SK-N-SH (cell line): ENCODE results near the gene TMEM30A. TPM values are rescaled to one million over a fixed set of nuclear protein-coding genes. Genes with fewer than 3 reads are reported as not detected.

Experiments
- CTCF ChIA-PET: fragments of 300-600, 350-600 bp; formaldehyde crosslinking; extraction: SDS; loops from one replicate; lab custom pipeline; 2021; lab: Yijun Ruan, JAX
- POLR2A ChIA-PET: fragments of 350-600 bp; sonication (Branson Sonifier 250); formaldehyde crosslinking; extraction: SDS; loops from one replicate; lab custom pipeline; 2020; ENCODE audit warnings: antibody characterized with exemption, inconsistent platforms; lab: Yijun Ruan, JAX
- DNase-seq: peaks from one replicate; pipeline ENCODE4 v3.0.0; 2012
- H2AFZ ChIP-seq: fragments of 200-600 bp; sonication (generic); 2 replicates; pipeline ENCODE4 v1.8.1; 2016; ENCODE audit warnings: antibody characterized with exemption, mild to moderate bottlenecking, low read depth
- H3F3A ChIP-seq: fragments of 200-600 bp; sonication (generic); replicated peaks from 2 replicates; pipeline ENCODE3; 2016; ENCODE audit warnings: antibody characterized with exemption, mild to moderate bottlenecking; ENCODE audit not compliant: insufficient read depth
- H3K27ac ChIP-seq, 2 experiments: fragments of 200-500 bp in 1 of 2; fragments of 200-600 bp in 1 of 2; sonication (Bioruptor generic) in 1 of 2; sonication (generic), shearing (Covaris generic) in 1 of 2; 2 replicates each; pipeline versions ENCODE4 v1.5.1 to v1.6.1; 2014 to 2016; ENCODE audit warnings: low read depth in 2 of 2, inconsistent platforms in 1 of 2, low read length in 1 of 2, mild to moderate bottlenecking in 1 of 2, mixed read lengths in 1 of 2
- H3K27me3 ChIP-seq: fragments of 200-600 bp; sonication (generic), shearing (Covaris generic); 2 replicates; pipeline ENCODE4 v1.6.1; 2016; ENCODE audit warnings: mixed run types; ENCODE audit not compliant: insufficient read depth
- H3K36me3 ChIP-seq, 2 experiments: fragments of 200-500 bp in 1 of 2; fragments of 200-600 bp in 1 of 2; sonication (Bioruptor generic) in 1 of 2; sonication (generic) in 1 of 2; replicated peaks in 1 of 2; 2 replicates each; pipeline versions ENCODE3 to v1.5.1; 2014 to 2016; ENCODE audit warnings: low read length in 1 of 2, mild to moderate bottlenecking in 1 of 2; ENCODE audit not compliant: insufficient read depth in 2 of 2, control insufficient read depth in 1 of 2
- H3K4me1 ChIP-seq, 2 experiments: fragments of 200-500 bp in 1 of 2; fragments of 200-600 bp in 1 of 2; sonication (Bioruptor generic) in 1 of 2; sonication (generic), shearing (Covaris generic) in 1 of 2; 2 replicates each; pipeline versions ENCODE4 v1.5.1 to v1.6.1; 2014 to 2016; ENCODE audit warnings: low read depth in 1 of 2, low read length in 1 of 2, mixed run types in 1 of 2; ENCODE audit not compliant: insufficient read depth in 2 of 2, control insufficient read depth in 1 of 2
- H3K4me2 ChIP-seq: fragments of 200-600 bp; sonication (generic), shearing (Covaris generic); 2 replicates; pipeline ENCODE4 v1.6.1; 2017; ENCODE audit warnings: mixed run types
- H3K4me3 ChIP-seq, 2 experiments: fragments of 200-500 bp in 1 of 2; fragments of 200-600 bp in 1 of 2; sonication (Bioruptor generic) in 1 of 2; sonication (generic), shearing (Covaris generic) in 1 of 2; 2 replicates each; pipeline versions ENCODE4 v1.5.1 to v1.8.1; 2014 to 2016; ENCODE audit warnings: low read depth in 2 of 2, inconsistent platforms in 1 of 2, low read length in 1 of 2, mild to moderate bottlenecking in 1 of 2, mixed read lengths in 1 of 2, moderate library complexity in 1 of 2
- H3K79me2 ChIP-seq: fragments of 200-600 bp; sonication (generic); 2 replicates; pipeline ENCODE4 v1.8.1; 2017; ENCODE audit warnings: mild to moderate bottlenecking; ENCODE audit not compliant: insufficient read depth
- H3K9ac ChIP-seq: fragments of 200-600 bp; sonication (generic); 2 replicates; pipeline ENCODE4 v1.6.1; 2017; ENCODE audit warnings: mixed run types
- H3K9me2 ChIP-seq: fragments of 200-600 bp; sonication (generic); 2 replicates; pipeline ENCODE4 v1.6.1; 2017; ENCODE audit warnings: mixed run types
- H3K9me3 ChIP-seq: fragments of 200-600 bp; sonication (generic); 2 replicates; pipeline ENCODE4 v1.6.1; 2017; ENCODE audit warnings: mixed run types, mild to moderate bottlenecking, moderate library complexity
- H4K20me1 ChIP-seq: fragments of 200-600 bp; sonication (generic); 2 replicates; pipeline ENCODE4 v1.6.1; 2017; ENCODE audit warnings: mild to moderate bottlenecking, mixed run types; ENCODE audit not compliant: insufficient read depth
- ELF1 ChIP-seq: IDR thresholded peaks from 2 replicates; pipeline ENCODE4 v1.4.0; 2012
- EP300 ChIP-seq, 2 experiments: IDR thresholded peaks; 2 replicates each; pipeline versions ENCODE4 v1.4.0 to v1.6.1; 2012; ENCODE audit warnings: borderline replicate concordance in 1 of 2, low read depth in 1 of 2, low read length in 1 of 2
- FOSL2 ChIP-seq: IDR thresholded peaks from 2 replicates; pipeline ENCODE4 v1.4.0; 2012; ENCODE audit warnings: low read depth, mild to moderate bottlenecking, moderate library complexity, borderline replicate concordance
- FOXM1 ChIP-seq: IDR thresholded peaks from 2 replicates; pipeline ENCODE4 v1.4.0; 2012; ENCODE audit warnings: low read depth, mild to moderate bottlenecking
- GABPA ChIP-seq: IDR thresholded peaks from 2 replicates; pipeline ENCODE4 v1.4.0; 2012; ENCODE audit warnings: low read depth, mild to moderate bottlenecking
- GATA2 ChIP-seq: sonication (generic); formaldehyde crosslinking; IDR thresholded peaks from 2 replicates; pipeline ENCODE4 v1.5.0; 2020; ENCODE audit warnings: mild to moderate bottlenecking, missing genetic modification reagents
- JUND ChIP-seq: IDR thresholded peaks from 2 replicates; pipeline ENCODE4 v1.4.0; 2012
- NFIC ChIP-seq: IDR thresholded peaks from 2 replicates; pipeline ENCODE4 v1.4.0; 2012; ENCODE audit warnings: borderline replicate concordance
- POLR2AphosphoS5 ChIP-seq: IDR thresholded peaks from 2 replicates; pipeline ENCODE4 v1.6.1; 2012; ENCODE audit warnings: low read depth, low read length
- RCOR1 ChIP-seq: fragments of 150-350 bp; IDR thresholded peaks from 2 replicates; pipeline ENCODE4 v1.6.1; 2017; ENCODE audit warnings: antibody characterized with exemption, low read length
- SMC3 ChIP-seq: IDR thresholded peaks from 2 replicates; pipeline ENCODE4 v1.6.1; 2012; ENCODE audit warnings: low read depth, low read length, improper control_type of control experiment
- TCF12 ChIP-seq: IDR thresholded peaks from 2 replicates; pipeline ENCODE4 v1.4.0; 2012
- TEAD4 ChIP-seq: IDR thresholded peaks from 2 replicates; pipeline ENCODE4 v1.4.0; 2012; ENCODE audit warnings: mild to moderate bottlenecking, borderline replicate concordance; ENCODE audit not compliant: insufficient read depth
- YY1 ChIP-seq: IDR thresholded peaks from 2 replicates; pipeline ENCODE4 v1.4.0; 2012; ENCODE audit warnings: low read depth, mild to moderate bottlenecking
- polyA plus RNA-seq, 3 experiments: library from polyadenylated mRNA; depleted of rRNA; stranded (reverse); fragments of >200 nt; gene quantifications; 2 replicates each; pipeline ENCODE4 v1.2.3, GENCODE V29; 2012
- TF ChIP-seq, protein P1 (sequence below): IDR thresholded peaks from 2 replicates; pipeline ENCODE4 v1.6.1; 2012; ENCODE audit warnings: mild to moderate bottlenecking, low read depth, low read length, moderate library complexity
- TF ChIP-seq, protein P2 (sequence below): fragments of 200-600 bp; sonication (generic); IDR thresholded peaks from 2 replicates; pipeline ENCODE4 v1.6.1; 2017; ENCODE audit warnings: antibody characterized with exemption, mild to moderate bottlenecking, moderate library complexity
- TF ChIP-seq, protein P3 (sequence below): fragments of 150-350 bp; IDR thresholded peaks from 2 replicates; pipeline ENCODE4 v1.6.1; 2016; ENCODE audit warnings: mild to moderate bottlenecking, low read depth, low read length
- TF ChIP-seq, protein P4 (sequence below): fragments of 150-350 bp; IDR thresholded peaks from 2 replicates; pipeline ENCODE4 v1.6.1; 2017; ENCODE audit warnings: antibody characterized with exemption, low read length, low read depth, borderline replicate concordance

Gene TMEM30A
- polyA plus RNA-seq, 1 of the 3 experiments (the other 2 are of a cell fraction), result 22.8 TPM

DNA sequence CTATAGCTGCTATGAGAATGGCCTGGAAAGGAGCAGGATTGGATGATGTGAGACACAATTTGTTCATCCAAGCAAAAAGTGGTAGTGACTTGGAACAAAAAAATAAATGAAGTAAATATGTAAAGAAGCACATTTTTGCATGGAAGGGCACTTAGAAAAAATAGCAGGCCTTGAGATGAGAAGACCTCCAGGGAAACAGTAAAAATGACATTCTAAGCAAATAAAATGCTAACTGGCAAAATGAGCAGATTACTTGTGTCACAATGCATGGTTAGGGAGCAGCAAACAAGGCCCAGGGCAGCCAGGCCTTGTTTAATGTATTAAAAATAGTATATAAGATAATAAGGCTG lies 21.2 kb downstream of the TMEM30A start:
- Histone ChIP-seq H3K27me3 (no peaks in the 10 kb centered on the region), H3K79me2 (peaks cover 68% of the 10 kb centered on the region), H3K9me2 (no peaks in the 10 kb centered on the region), H3F3A (peaks cover 11% of the 10 kb centered on the region), H3K36me3 (peaks cover 45 to 53% of the 10 kb centered on the region in 2 experiments), H4K20me1 (peaks cover 17% of the 10 kb centered on the region), H3K4me1 (no peaks in the 10 kb centered on the region; a peak in 1 of 4 replicates), H3K4me2 (no peak overlapping the region), H3K4me3 (no peak overlapping the region), H3K27ac (peak overlapping the region in 1 of 2 experiments; percentile 5; a peak in 1 of 4 replicates), H2AFZ (no peak overlapping the region), H3K9me3 (no peaks in the 10 kb centered on the region), H3K9ac (no peak overlapping the region)
- ChIA-PET POLR2A (no interaction called here), CTCF (no interaction called here)
- TF ChIP-seq YY1, result no peak
- TF ChIP-seq RCOR1, result no peak
- TF ChIP-seq TEAD4, result no peak
- no peak for TF ChIP-seq GATA2 (CRISPR knock-in tag)
- TF ChIP-seq, protein P1, sequence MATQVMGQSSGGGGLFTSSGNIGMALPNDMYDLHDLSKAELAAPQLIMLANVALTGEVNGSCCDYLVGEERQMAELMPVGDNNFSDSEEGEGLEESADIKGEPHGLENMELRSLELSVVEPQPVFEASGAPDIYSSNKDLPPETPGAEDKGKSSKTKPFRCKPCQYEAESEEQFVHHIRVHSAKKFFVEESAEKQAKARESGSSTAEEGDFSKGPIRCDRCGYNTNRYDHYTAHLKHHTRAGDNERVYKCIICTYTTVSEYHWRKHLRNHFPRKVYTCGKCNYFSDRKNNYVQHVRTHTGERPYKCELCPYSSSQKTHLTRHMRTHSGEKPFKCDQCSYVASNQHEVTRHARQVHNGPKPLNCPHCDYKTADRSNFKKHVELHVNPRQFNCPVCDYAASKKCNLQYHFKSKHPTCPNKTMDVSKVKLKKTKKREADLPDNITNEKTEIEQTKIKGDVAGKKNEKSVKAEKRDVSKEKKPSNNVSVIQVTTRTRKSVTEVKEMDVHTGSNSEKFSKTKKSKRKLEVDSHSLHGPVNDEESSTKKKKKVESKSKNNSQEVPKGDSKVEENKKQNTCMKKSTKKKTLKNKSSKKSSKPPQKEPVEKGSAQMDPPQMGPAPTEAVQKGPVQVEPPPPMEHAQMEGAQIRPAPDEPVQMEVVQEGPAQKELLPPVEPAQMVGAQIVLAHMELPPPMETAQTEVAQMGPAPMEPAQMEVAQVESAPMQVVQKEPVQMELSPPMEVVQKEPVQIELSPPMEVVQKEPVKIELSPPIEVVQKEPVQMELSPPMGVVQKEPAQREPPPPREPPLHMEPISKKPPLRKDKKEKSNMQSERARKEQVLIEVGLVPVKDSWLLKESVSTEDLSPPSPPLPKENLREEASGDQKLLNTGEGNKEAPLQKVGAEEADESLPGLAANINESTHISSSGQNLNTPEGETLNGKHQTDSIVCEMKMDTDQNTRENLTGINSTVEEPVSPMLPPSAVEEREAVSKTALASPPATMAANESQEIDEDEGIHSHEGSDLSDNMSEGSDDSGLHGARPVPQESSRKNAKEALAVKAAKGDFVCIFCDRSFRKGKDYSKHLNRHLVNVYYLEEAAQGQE, result no peak
- TF ChIP-seq TCF12, result no peak
- no peak for TF ChIP-seq SMC3
- TF ChIP-seq NFIC, result no peak
- TF ChIP-seq, protein P2, sequence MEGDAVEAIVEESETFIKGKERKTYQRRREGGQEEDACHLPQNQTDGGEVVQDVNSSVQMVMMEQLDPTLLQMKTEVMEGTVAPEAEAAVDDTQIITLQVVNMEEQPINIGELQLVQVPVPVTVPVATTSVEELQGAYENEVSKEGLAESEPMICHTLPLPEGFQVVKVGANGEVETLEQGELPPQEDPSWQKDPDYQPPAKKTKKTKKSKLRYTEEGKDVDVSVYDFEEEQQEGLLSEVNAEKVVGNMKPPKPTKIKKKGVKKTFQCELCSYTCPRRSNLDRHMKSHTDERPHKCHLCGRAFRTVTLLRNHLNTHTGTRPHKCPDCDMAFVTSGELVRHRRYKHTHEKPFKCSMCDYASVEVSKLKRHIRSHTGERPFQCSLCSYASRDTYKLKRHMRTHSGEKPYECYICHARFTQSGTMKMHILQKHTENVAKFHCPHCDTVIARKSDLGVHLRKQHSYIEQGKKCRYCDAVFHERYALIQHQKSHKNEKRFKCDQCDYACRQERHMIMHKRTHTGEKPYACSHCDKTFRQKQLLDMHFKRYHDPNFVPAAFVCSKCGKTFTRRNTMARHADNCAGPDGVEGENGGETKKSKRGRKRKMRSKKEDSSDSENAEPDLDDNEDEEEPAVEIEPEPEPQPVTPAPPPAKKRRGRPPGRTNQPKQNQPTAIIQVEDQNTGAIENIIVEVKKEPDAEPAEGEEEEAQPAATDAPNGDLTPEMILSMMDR, result no peak
- TF ChIP-seq, protein P3, sequence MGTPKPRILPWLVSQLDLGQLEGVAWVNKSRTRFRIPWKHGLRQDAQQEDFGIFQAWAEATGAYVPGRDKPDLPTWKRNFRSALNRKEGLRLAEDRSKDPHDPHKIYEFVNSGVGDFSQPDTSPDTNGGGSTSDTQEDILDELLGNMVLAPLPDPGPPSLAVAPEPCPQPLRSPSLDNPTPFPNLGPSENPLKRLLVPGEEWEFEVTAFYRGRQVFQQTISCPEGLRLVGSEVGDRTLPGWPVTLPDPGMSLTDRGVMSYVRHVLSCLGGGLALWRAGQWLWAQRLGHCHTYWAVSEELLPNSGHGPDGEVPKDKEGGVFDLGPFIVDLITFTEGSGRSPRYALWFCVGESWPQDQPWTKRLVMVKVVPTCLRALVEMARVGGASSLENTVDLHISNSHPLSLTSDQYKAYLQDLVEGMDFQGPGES, result no peak
- no peak for TF ChIP-seq FOXM1
- TF ChIP-seq JUND, result no peak
- TF ChIP-seq FOSL2, result no peak
- no peak for TF ChIP-seq GABPA
- TF ChIP-seq, protein P4, sequence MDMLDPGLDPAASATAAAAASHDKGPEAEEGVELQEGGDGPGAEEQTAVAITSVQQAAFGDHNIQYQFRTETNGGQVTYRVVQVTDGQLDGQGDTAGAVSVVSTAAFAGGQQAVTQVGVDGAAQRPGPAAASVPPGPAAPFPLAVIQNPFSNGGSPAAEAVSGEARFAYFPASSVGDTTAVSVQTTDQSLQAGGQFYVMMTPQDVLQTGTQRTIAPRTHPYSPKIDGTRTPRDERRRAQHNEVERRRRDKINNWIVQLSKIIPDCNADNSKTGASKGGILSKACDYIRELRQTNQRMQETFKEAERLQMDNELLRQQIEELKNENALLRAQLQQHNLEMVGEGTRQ, result no peak
- no peak for TF ChIP-seq EP300 (IDR thresholded peaks at IDR 0.05; ENCODE audit: borderline replicate concordance in 1 of 2, low read depth in 1 of 2, low read length in 1 of 2)
- TF ChIP-seq ELF1, result no peak
- TF ChIP-seq POLR2AphosphoS5, result no peak
- DNase-seq, result no peak
